ENCODE results near the gene GUK1.

GRCh38 chr1:228094432-228095016 lies 45.6 kb upstream of the GUK1 start:
- TF ChIP-seq CTCF (IDR thresholded peaks at IDR 0.05) (no peak), POLR2A (IDR thresholded peaks at IDR 0.05) (no peak)
